HG03095 (cell line): Measurements from ENCODE around the gene CITED1.

Source experiments
- ATAC-seq: cut with Tn5 transposase; IDR thresholded peaks from one replicate; pipeline ENCODE4 v1.9.1; 2021; ENCODE audit warnings: moderate library complexity; ENCODE audit not compliant: unreplicated experiment

CITED1 gene

GRCh38 chrX:72309297-72310071 lies 3.8 kb upstream of the CITED1 start:
- ATAC-seq: no peak

GRCh38 chrX:72308566-72309296 lies 3.0 kb upstream of the CITED1 start:
- ATAC-seq: no peak

- ATAC-seq: no peak
These were observed 2.5 kb upstream of the CITED1 start for GRCh38 chrX:72308209-72308565.

DNA sequence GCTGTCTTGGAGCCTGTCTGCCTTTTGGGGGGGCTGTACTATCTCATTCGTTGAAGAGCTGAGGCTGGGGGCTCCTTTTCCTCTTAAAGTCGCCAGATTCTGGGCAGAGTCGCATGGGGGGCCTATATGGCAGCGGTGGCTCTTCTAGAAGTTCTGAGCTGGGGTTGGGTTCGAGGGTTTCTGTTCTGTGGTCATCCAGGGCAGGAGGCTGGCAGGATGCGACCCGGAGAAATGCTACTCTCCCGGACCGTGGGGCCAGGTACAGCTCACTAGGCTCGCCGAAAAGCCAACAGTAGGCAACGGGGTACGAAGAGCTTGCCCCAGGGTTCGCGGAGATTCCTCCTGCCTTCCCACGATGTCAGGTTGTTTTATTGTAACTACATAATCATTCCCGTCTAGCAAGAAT lies 1.9 kb upstream of the CITED1 start:
- no peak for ATAC-seq

- no peak for ATAC-seq
These were observed 1.3 kb upstream of the CITED1 start for GRCh38 chrX:72306851-72307645.

GRCh38 chrX:72306085-72306801 lies 529 bp upstream of the CITED1 start:
- no peak for ATAC-seq

- ATAC-seq: no peak
These were observed 837 bp downstream of the CITED1 start for GRCh38 chrX:72304877-72305276.

DNA sequence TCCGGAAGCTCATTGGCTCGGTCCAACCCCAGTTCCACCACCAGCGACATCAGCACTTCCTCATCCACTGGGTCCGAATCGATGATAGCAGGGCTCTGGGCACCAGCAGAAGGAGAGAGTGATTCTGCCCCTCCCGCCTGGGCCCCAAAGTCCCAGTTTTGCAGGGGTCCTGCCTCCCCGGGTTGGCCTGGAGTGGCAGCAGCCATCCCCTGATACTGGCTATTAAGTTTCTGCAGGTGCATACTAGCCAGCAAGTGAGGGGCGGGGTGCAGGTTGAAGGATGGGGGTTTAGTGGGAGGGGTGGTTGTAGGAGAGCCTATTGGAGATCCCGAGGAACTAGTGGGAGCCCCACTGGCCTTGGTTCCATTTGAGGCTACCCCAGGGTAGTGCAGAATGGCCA lies 3.9 kb downstream of the CITED1 start:
- ATAC-seq: no peak

DNA sequence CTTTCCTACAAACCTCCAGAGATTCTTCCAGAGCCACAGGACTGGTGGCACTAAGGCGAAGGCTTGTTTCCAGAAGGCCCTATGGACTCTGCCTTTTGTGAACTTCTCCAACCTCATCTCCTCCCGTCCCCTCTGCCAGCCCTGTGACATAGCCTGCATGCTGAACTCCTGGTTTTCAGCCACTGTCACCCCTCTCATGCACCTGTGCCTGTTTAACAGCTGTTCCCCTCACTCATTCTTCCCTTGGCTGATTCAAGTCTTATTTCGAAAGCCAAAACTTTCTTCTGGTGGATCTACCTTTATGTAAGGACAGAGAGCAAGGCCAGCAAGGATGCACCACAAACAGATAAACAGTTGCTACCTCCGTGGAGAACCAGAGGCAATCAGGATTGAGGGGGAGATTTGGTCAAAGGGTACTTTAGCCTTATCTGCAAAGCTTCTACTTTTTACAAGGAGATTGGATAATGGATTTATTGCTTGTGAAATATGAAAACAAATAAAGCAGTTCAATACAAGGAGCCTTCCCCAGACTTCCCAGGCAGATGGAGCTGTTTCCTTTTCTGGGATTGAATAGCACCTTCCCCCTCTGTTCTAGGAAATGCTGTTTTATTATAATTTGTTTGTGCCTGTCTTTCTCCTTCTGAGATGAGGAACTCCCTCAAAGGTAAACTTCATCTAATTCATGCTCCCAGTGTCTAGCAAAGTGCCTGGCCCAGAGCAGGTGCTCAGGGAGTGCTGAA lies 5.7 kb downstream of the CITED1 start:
- no peak for ATAC-seq

DNA sequence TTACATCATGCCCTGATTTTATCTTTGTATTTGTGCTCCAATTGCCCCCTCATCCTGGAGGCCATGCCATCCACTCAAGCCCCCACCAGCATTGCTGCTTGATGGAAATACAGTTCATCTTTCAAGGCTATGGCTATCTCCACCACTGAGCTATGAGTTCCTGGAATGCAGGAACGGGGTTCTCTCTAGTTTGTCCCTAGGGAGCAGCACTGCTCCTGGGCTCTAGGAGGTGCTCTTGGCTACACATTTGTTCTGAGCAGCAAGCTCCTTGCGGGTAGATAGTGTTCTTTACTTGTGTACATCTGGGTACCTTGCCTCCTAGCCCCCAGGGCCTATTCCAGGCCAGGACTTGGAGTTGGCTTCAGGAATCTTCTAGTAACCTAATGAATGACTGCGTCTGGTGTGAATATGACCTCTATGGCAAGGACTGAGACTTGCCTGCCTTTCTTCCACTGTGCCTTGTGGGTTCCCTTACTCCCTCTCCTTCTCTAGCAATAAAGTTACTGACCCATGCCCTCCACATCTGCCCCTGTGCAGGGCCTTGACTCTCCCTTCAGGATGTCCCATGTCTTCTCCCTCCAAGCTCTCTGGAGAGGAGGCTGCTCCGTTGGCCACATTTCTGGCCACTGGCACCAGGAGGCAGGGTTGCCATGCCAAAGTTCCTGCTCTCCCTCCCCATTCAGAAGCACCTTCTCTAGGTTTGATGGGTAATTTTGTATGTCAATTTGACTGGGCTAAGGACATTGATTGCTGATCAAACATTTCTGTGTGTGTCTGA lies 7.6 kb downstream of the CITED1 start:
- peak; percentile 73 for ATAC-seq

GRCh38 chrX:72296991-72297390 lies 8.7 kb downstream of the CITED1 start:
- no peak for ATAC-seq

GRCh38 chrX:72295745-72296144 lies 10.0 kb downstream of the CITED1 start:
- ATAC-seq: no peak

- ATAC-seq: no peak
These were observed 11.2 kb downstream of the CITED1 start for GRCh38 chrX:72294497-72294896.

DNA sequence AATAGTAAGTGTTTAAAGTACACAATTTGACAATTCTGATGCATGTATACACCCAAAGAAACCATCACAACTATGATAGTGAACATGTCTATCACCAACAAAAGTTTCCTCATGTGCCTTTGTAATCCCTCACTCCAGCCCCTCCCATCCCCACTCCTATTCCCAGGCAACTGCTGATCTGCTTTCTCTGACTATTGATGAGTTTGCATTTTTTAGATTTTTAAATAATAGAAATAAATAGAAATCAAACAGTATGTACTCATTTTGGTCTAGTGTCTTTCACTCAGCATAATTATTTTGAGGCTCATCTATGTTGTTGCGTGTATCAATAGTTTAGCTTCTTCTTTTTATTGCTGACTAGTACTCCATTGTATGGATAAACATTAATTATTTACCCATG lies 23.4 kb downstream of the CITED1 start:
- ATAC-seq: no peak

- no peak for ATAC-seq
These were observed 25.3 kb downstream of the CITED1 start for GRCh38 chrX:72280321-72280845.

DNA sequence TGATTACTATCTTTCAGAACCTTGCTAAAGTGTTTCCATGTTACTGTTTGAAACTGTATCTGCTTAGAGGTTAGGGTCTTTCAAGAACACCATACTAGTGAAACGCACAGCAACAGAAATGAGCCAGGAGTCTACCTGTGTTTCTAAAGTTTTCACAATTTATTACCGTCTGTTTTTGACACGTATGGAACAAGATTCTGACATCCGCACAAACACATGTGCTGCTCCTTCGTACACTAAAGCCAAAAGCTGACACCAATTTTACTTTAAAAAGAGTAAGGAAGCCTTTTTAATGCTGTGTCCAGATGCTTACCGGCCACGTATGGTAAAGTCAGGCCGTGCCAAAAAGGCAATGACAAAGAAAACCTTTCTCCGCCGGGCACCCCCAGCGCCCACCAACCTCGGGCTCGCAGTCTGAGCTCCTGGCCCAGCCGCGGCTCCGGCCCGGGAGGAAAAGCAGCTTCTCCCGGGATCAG lies 29.2 kb downstream of the CITED1 start:
- no peak for ATAC-seq

GRCh38 chrX:72274526-72274925 lies 31.2 kb downstream of the CITED1 start:
- ATAC-seq: no peak

GRCh38 chrX:72273718-72274117 lies 32.0 kb downstream of the CITED1 start:
- ATAC-seq: no peak

GRCh38 chrX:72272868-72273267 lies 32.8 kb downstream of the CITED1 start:
- ATAC-seq: no peak
